Right atrium auricular region (tissue), 2 donors: ENCODE results near the gene FOXP1. TPM values are rescaled to one million over a fixed set of nuclear protein-coding genes. Genes with fewer than 3 reads are reported as not detected.

Experiments used
- DNase-seq: peaks from one replicate; pipeline ENCODE4 v3.0.0-alpha.2; 2019; ENCODE audit warnings: low spot score
- H3K27ac ChIP-seq, 2 donors: fragments of 200-600 bp; sonication (generic); 1 replicate in 1 of 2; 2 replicates in 1 of 2; pipeline ENCODE4 v1.5.1; 2016 to 2019
- H3K27me3 ChIP-seq, 2 donors: fragments of 200-600 bp; sonication (generic); one replicate each; pipeline versions ENCODE4 v1.5.1 to v1.6.0; 2017 to 2019
- H3K36me3 ChIP-seq: fragments of 200-600 bp; sonication (generic); one replicate; pipeline ENCODE4 v1.5.1; 2016
- H3K4me1 ChIP-seq, 2 donors: fragments of 200-600 bp; sonication (generic); one replicate each; pipeline versions ENCODE4 v1.5.1 to v1.6.0; 2017 to 2019
- H3K4me3 ChIP-seq, 2 donors: fragments of 200-600 bp; sonication (generic); 1 replicate in 1 of 2; 2 replicates in 1 of 2; pipeline ENCODE4 v1.5.1; 2017 to 2019; ENCODE audit warnings: mild to moderate bottlenecking in 1 of 2, moderate library complexity in 1 of 2
- H3K9me3 ChIP-seq, 2 donors: fragments of 200-600 bp; sonication (generic); one replicate each; pipeline ENCODE4 v1.5.1; 2019
- total RNA-seq, 2 donors: library from RNA; depleted of rRNA; stranded (reverse); fragments of >200 nt; gene quantifications; one replicate each; pipeline ENCODE4 v1.1.0, GENCODE V29; 2016
- TF ChIP-seq, protein P1 (sequence below), 2 donors: fragments of 200-600 bp; sonication (generic); IDR thresholded peaks; one replicate each; pipeline ENCODE4 v1.5.1; 2019; ENCODE audit warnings: antibody characterized with exemption in 2 of 2

Gene FOXP1
- total RNA-seq, 2 donors from 2014 or later = 39.2 to 59.0 TPM

GRCh38 chr3:71523628-71524027 is 59.9 kb downstream of the FOXP1 start:
- TF ChIP-seq, protein P1, sequence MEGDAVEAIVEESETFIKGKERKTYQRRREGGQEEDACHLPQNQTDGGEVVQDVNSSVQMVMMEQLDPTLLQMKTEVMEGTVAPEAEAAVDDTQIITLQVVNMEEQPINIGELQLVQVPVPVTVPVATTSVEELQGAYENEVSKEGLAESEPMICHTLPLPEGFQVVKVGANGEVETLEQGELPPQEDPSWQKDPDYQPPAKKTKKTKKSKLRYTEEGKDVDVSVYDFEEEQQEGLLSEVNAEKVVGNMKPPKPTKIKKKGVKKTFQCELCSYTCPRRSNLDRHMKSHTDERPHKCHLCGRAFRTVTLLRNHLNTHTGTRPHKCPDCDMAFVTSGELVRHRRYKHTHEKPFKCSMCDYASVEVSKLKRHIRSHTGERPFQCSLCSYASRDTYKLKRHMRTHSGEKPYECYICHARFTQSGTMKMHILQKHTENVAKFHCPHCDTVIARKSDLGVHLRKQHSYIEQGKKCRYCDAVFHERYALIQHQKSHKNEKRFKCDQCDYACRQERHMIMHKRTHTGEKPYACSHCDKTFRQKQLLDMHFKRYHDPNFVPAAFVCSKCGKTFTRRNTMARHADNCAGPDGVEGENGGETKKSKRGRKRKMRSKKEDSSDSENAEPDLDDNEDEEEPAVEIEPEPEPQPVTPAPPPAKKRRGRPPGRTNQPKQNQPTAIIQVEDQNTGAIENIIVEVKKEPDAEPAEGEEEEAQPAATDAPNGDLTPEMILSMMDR (IDR thresholded peaks at IDR 0.05) = no peak
- no peak overlapping the region for H3K27ac ChIP-seq

GRCh38 chr3:71521940-71522876 is 61.3 kb downstream of the FOXP1 start:
- H3K36me3 ChIP-seq = no peaks in the 10 kb centered on the region
- DNase-seq = no peak
- H3K4me1 ChIP-seq = peaks cover 0 to 6% of the 10 kb centered on the region in 2 donors
- no peaks in the 10 kb centered on the region for H3K27me3 ChIP-seq
- TF ChIP-seq, protein P1 (IDR thresholded peaks at IDR 0.05) = no peak
- no peak overlapping the region for H3K27ac ChIP-seq
- H3K4me3 ChIP-seq = no peak overlapping the region
- H3K9me3 ChIP-seq = no peaks in the 10 kb centered on the region

More at GRCh38 chr3:71523628-71524027, 59.9 kb downstream of the FOXP1 start:
- Histone ChIP-seq H3K4me1 (peaks cover 0 to 6% of the 10 kb centered on the region in 2 donors), H3K36me3 (no peaks in the 10 kb centered on the region), H3K4me3 (no peak overlapping the region), H3K9me3 (no peaks in the 10 kb centered on the region), H3K27me3 (no peaks in the 10 kb centered on the region)
- DNase-seq = no peak

GRCh38 chr3:71521021-71521352 is 62.5 kb downstream of the FOXP1 start:
- Histone ChIP-seq H3K27ac (no peak overlapping the region), H3K4me3 (no peak overlapping the region), H3K27me3 (no peaks in the 10 kb centered on the region), H3K4me1 (peaks cover 0 to 6% of the 10 kb centered on the region in 2 donors), H3K9me3 (no peaks in the 10 kb centered on the region), H3K36me3 (no peaks in the 10 kb centered on the region)
- DNase-seq = no peak
- TF ChIP-seq, protein P1 (IDR thresholded peaks at IDR 0.05) = no peak

GRCh38 chr3:71520161-71521020 is 63.1 kb downstream of the FOXP1 start:
- TF ChIP-seq, protein P1 (IDR thresholded peaks at IDR 0.05) = no peak
- H3K9me3 ChIP-seq = no peaks in the 10 kb centered on the region
- H3K4me1 ChIP-seq = peaks cover 0 to 6% of the 10 kb centered on the region in 2 donors

DNA sequence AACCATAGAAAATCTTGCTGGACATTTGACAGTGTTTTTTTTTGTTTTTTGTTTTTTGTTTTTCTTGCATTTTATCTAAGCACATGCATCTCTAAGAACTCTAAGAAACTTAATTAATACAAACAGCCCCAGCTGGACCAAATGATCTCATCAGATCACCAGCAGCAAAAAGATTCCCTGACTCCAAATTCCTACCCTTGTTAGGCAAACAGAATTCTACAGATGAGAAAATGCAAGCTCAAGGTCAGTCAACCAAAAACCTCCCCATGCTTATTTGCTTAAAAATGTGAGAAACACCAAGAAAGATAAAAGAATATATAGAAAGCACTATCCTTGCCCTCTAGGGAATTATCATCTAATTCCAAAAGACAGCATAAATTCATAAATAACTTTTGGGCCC is 65.4 kb downstream of the FOXP1 start:
- no peak for DNase-seq
- H3K9me3 ChIP-seq = no peaks in the 10 kb centered on the region
- H3K27me3 ChIP-seq = no peaks in the 10 kb centered on the region
- no peaks in the 10 kb centered on the region for H3K36me3 ChIP-seq
- no peak overlapping the region for H3K27ac ChIP-seq
- TF ChIP-seq, protein P1 (IDR thresholded peaks at IDR 0.05) = no peak
- peaks cover 0 to 6% of the 10 kb centered on the region in 2 donors for H3K4me1 ChIP-seq
- H3K4me3 ChIP-seq = no peak overlapping the region

More at GRCh38 chr3:71520161-71521020, 63.1 kb downstream of the FOXP1 start:
- no peaks in the 10 kb centered on the region for H3K36me3 ChIP-seq
- no peak for DNase-seq
- H3K27ac ChIP-seq = no peak overlapping the region
- H3K4me3 ChIP-seq = no peak overlapping the region
- no peaks in the 10 kb centered on the region for H3K27me3 ChIP-seq
